Measurements from ENCODE around the gene NFATC3. TPM values are rescaled to one million over a fixed set of nuclear protein-coding genes. Genes with fewer than 3 reads are reported as not detected.

Gene NFATC3
- total RNA-seq, 1 donor from 2014 or later: 21.6 TPM

DNA sequence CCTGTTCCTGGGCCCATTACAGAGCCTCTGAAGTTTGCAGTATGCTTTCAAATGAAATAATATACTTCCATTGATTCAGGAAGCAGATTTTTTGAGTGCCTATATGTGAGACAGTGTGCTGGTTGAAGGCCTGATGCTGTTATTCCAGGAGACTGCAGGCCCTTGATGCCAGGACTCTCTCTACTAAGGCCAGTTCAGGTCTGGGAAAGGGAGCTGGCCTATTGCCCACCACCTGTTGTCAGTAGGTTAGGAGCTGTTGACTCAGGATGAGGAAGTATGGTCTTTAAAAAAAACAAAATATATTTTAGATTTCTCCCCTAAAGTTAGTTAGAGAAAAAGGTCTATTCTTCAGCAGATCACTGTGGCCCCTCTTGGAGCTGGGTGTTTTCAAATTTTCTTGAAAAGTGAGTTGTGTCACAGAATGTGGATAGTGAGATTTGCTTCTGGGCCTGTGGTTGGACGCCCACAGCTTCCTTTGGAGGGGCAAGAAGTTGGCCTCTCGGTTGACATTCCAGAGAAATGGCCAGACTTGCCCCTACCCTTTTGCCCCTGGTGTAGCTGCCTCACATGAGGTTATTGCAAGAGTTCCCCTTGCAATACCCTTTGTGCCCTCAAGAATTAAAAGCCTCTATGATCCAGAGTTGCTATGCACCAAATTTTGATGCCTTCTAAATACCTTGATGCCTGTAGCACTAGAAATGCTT lies 142.8 kb downstream of the NFATC3 start:
- FAIRE-seq: no peak
- DNase-seq (ENCODE audit: low spot score in 2 of 2): no peak

DNA sequence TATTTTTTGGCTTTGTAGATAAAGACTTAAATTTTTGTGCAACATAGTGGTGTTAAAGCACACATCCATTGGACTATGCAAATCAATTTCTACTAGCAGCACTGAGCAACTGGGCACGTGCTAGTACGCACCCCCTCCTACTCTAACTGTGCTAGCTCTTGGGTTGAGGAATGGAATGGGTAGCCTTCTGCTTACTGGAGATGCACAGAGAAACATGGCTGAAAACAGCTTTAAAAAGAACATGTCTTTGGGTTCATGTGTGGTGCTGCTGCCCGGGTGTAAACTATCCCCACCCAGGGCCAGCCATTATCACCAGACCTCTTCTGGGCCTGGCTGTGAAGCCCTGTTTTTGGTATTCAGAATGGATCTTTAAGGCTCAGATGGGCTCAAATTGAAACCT lies 143.5 kb downstream of the NFATC3 start:
- DNase-seq (ENCODE audit: low spot score in 2 of 2): no peak
- no peak for FAIRE-seq

DNA sequence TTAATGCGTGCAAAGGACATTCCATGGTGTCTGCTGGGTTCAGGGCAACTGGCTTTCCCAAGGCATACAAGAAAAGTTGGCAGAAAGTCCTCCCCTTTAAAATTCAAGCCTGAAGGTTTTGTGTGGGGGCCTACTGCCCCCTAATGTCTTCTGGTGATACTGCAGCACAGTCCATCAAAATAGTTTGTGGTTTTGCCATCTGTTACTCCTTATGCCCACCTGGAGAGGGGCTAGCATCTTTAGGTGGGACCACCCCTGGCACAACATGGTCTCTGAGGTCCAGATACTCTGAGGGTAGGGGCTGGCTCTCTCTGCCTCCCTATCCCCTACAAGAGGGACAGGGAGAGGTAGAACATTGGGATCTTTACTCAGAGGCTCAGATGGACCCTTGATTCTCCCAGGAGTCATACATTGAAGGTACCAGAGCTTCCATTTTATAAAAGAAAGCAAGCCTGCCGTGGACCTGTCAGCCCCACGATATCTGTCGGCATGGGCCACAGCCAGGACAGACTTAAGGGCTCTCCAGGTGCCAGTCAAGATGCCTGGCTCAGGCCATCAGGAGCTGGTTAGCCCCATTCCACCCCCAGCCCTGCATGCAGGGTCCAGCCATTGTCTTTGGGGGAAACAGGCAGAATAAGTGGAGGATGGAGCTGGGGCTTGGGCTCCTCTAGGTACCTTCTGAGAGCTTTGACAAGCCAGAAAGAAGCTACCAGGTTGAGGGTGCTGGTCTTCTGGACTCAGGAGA lies 144.4 kb downstream of the NFATC3 start:
- peak; percentile 58 to 69 for DNase-seq (ENCODE audit: low spot score in 2 of 2)
- no peak for FAIRE-seq

DNA sequence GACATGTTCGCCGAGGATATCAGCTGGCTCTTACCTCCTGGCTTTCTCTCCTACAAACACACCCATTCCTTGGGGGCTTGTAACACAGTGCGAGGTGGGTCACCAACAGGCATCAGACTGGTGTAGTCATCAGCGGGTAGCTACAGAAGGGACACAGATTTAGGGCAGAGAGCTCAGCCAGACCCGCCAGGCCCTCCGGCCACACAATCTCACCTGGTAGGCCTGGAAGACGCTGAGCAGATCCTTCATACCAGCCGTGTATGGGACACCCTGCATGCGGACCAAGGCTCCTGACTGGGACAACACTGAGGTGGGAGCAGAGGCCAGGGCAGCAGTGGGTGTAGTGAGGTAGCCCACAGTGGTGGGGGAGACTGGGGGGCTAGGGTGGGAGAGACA lies 145.0 kb downstream of the NFATC3 start:
- FAIRE-seq (no peak), DNase-seq (ENCODE audit: low spot score in 2 of 2) (no peak)

DNA sequence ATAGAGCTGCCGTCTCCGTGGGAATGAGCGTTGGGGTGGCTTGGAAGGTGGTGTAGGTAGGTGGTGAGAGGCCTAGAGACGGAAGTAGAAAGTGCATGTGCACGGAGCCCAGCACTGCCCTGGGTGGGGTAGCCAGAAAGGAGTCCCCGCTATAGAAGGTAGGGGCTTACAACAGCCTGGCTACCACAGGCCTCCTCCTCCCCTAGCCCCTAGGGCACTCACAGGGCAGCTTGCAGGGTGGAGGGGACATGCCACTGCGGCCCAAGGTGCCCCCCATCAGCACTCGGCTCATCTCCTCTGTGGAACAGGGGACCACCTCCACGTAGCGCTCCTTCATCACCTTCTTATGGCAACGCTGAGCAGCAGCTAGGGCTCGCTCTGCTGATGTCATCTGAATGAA lies 145.8 kb downstream of the NFATC3 start:
- no peak for DNase-seq (ENCODE audit: low spot score in 2 of 2)
- FAIRE-seq: no peak

DNA sequence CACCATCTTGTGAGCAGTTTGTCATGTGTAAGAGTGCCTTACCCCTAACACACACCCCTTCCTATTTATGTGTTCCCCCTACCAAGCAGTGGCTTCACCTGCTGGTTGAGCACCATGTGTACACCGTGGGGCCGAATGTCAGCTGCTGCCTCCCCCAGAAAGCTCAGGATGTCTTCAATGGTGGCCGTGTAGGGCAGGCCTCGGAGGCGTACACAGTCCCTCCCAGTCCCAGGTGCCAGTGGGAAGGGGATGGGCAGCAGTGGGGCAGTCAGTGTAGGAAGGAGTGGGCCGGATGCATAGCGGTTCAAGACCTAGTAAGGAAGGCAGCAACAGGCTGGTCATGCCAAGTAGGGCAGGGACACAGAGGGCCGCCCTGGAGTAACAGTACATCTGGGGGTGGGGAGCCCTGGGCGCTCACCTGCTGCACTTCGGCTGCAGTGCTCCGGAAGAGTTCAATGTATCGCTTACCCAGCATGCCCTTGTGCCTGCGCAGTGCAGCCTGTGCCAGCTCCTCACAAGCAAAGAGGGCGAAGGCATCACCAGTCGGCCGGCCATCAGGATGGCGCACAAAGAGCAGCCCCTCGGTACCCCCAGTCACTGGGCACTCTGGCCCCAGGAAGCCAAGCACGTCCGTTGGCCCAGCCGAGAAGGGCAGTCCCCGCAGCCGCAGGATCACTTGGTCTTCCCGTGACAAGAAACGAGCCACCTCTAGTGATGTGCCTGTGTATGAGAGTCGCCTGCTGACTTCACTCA lies 146.4 kb downstream of the NFATC3 start:
- FAIRE-seq: no peak
- no peak for DNase-seq (ENCODE audit: low spot score in 2 of 2)

DNA sequence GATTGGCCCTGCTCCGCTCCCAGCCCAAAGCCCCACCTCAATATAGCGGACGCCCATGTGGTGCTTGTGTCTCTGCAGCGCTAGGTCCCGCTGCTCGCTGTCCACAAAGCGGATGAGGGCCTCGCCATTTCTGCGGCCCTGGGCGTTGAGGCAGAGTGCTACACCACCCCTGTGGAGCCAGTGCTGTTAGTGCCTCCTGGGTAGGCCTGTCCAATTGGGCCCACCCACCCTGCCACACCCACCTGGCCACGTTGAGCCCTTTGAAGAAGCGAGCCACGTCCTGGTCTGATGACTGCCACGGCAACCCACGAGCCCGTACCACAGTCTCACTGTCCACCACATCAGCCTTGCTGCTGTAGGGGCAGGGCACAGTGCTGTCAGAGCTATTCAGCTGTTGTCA lies 147.2 kb downstream of the NFATC3 start:
- DNase-seq (ENCODE audit: low spot score in 2 of 2) (no peak), FAIRE-seq (no peak)

DNA sequence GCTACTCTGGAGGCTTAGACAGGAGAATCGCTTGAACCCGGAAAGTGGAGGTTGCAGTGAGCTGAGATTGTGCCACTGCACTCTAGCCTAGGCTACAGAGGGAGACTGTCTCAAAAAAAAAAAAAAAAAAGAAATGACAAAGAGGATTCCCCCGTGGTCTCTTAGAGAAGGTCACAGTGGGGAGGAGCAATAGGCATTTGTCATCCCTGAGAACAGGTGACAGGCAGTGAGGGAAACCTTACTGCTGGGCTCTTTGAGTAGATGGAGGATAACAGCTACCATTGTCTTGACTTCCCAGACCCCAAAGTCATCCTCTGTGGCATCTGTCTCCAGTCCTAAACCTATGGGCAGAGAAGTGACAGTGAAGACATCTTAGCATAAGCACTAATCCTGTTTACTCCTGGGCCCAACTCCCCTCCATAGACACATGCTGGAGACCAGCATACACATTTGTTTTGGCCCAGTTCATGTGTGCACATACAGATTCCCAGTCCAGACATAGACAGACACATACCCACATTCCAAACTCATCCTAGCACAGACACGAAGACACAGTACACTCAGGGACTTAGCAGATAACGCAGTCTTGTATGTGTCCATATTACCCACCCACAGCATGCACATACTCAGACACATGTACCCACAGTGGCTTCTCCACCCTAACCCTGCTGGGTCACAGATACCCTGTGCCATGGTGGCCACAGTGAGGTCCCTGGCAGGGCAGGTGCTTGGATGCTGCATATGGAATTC lies 148.1 kb downstream of the NFATC3 start:
- no peak for DNase-seq (ENCODE audit: low spot score in 2 of 2)
- FAIRE-seq: no peak

DNA sequence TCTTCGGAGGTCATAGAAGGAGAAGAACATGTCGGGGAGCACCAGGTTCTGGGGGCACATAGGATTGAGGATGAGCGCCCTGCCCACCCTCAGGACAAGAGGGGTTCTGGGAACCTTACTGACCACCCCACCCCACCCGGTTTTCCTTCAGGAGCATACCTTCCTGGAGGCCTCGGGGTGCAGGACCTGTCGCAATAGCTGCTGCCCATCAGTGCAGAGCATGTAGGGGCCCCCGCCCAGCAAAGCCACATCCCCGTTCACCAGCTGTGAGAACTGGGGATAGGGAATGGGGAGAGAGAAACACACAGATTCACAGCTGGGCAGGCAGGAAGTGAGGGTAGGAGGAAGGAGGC lies 148.6 kb downstream of the NFATC3 start:
- DNase-seq (ENCODE audit: low spot score in 2 of 2): peak in 1 of 2 donors; percentile 9
- no peak for FAIRE-seq

DNA sequence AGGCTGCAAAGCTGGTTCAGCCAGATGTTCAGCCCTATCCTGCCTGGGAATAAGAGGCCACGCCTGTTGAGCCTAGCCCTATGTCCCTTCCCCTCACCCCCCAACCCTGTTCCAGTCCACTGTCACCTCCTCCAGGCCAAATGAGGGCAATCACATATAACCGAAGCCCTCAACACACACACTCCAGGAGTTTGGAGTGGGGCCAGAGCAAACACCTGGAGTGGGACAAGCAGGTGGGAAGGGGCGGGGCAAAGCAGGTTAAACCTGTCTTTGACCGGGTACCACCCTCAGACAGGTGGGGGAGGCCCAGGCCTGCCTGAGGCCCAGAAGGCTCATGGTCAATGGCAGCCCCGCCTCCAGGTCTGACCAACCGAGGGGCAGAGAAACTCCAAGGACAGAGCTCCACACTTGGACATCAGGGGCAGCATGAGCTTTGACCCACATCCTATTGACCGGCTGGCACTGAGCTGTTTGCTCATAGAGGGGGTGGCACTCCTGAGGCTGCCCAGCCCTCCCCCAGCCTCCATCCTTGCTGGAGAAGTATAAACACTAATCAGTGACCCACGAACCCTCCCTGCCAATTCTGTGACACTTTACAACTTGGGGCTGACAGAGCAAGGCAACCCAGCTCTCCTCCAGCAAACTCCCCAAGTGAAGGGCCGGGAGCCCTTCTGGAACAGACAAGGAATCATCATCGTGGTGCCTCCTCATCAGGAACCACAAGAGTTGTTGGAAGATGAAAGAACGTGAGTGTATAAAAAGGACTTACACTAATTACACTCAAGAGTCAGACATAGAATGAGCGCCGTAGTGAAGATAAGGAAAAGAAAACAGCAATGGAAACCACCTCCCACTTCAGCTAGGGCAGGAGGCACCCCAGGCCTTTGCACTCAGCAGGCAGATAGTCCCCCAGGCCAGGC lies 149.3 kb downstream of the NFATC3 start:
- no peak for FAIRE-seq
- DNase-seq (ENCODE audit: low spot score in 2 of 2): peak in 1 of 2 donors; percentile 3

DNA sequence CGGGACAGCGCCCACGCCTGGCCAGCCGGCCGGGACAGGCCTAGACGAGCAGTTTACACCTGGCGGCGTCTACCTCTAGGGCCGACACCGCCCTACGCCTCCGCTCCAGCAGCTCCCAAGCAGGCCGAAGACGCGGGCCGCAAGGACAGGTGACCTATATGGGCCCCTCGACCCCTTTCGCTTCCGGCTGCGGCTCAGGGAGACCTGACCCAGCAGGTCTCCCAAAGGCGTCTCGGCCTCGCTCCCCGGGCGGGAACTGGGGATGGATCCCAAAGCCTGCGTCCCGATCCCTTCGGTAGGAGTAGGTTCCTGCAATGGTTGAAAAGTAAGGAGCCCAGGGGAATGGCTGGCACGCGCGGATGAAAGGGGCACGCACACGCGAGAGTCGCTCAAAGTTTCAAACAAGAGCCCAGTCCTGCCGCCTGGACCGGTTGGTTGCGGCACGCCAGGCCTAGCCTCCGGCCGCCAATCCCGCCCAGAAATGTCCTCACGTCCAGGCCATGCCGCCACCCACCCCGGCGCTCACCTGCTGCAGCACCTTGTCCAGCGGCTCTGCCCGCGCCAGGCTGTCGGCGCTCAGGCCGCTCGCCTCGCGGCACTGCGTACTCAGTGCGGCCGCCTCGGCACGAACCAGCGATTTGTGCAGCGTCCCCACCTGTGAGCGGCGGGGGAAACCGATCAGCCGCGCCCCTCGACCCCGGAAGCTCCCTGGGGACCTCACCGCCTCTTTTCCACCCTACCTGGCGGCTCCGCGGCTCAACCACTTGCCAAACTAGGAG lies 150.1 kb downstream of the NFATC3 start:
- FAIRE-seq: no peak
- DNase-seq (ENCODE audit: low spot score in 2 of 2): peak in 1 of 2 donors; percentile 19

DNA sequence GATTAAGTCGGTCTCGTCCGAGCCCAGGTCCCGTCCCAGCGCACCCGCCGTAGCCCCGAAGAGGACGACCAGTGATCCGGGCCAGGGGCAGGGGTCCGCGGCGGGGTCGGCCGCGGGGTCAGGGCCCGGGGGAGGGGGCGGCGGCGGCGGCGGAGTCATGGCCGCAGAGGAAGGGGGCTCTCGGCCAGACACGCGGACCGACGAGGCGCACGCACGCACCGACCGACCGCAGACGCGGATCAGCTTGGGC lies 150.6 kb downstream of the NFATC3 start, which contains the start of gene ESRP2:
TSS of gene ESRP2 (minus strand) at position 241 of the 250 bp plus-strand sequence. CDS start at position 159, 82 bp downstream.
- peak in 1 of 2 donors; percentile 44 for DNase-seq (ENCODE audit: low spot score in 2 of 2)
- FAIRE-seq: no peak

DNA sequence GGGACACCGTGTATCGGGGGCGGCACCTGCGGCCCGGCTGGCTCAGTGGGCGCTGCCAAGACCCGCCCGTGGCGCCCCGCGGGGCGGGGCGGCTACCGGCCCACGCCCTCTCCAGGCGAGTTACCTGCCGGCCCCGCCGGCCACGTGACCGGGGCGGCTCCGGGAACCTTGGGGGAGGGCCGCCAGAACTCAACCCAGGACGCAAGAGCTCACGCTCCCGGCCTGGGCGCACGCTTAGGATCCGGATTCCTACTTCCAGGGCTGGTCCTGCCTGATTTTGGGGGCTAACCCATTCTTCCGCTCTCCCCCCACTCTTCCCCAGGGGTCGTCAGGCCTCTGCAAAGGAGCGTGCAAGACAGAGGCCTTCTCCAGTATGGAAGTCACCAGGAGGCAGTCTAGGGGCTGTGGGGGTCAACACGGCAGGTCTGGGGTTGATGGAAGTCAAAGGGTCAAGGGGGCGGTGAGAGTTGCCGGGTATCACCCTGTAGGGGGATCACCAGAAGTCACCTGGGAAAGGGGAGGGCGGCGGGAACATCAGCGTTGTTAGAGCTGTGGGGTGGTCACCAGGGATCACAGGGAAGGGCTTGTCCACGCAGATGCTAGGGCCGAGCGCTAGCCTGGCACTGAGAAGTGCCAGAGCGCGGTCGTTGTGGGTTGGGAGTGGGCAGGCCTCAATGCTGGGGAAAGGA lies 151.1 kb downstream of the NFATC3 start:
- DNase-seq (ENCODE audit: low spot score in 2 of 2) (peak; percentile 42 to 51), FAIRE-seq (no peak)

DNA sequence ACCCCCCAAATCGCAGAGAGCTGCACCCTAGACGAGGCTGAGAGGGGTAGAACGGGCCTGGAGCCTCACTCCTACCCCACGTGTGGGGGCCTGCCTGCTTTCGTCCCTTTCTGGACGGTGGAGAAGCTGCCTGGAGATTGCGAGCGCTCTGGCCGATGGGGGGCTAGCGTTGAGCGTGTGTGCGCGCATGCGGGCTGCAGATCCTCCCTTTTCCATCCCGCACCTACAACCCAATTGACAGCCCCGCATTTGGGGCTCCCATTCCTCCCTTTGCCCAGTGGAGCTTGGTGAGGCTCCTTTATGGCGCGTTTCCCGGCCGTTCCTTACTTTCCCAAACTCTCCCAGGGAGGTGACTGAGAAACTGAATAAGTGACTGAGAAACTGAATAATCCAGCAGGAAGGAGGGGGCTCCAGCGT lies 151.7 kb downstream of the NFATC3 start:
- FAIRE-seq: no peak
- DNase-seq (ENCODE audit: low spot score in 2 of 2): no peak

DNA sequence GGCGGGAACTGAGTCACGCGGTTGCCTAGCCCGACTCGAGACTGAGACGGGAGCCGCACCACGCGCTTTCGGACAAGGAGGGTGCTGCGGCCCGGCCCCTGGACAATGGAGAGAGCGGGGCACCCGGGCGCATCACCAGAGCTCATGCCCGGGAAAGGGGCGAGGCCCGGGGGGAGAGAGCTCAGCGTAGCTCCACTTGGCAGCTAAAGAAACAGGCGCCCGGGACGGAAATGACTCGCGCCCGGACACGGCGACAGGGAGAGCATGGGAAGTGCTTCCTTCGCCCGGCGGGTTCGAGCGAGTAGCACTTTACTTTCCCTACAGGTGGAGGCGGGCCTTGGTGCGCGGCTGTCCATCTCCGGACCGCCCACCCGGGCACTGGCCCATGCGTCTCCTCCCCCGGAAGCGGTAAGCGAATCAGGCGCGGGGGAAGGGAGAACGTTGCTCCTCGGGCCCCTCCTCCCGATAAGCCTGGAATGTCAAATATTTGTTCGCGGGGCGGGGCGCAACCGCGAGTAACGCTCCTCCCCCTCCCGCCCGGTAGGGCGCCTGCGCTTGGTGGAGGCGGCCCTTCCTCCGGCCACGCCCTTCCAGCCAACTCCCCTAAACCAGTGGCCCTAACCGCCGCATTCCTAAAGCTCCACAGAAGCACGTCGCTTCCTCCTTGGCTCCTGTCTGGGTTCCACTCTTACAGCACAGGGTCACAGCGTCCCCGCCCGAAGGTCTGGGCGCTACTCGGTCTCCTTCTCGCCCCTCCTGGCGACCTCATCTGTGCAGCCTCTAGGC lies 152.3 kb downstream of the NFATC3 start:
- DNase-seq (ENCODE audit: low spot score in 2 of 2) (peak; percentile 96 to 98), FAIRE-seq (no peak)

DNA sequence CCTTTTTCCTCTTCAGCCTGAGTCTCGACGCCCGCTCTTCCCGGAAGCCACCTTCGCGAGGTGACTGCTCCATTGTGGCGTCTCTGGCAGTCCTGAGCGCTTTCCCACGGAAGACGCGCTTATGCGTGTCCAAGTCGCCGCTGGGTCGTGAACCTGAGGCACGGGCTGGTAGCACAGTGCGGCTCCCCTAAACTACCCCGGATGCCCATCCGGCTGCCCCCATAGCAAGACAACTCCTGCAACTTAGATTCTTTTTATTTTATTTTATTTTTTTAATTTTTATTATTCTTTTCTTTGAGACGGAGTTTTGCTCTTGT lies 152.8 kb downstream of the NFATC3 start:
- DNase-seq (ENCODE audit: low spot score in 2 of 2): no peak
- no peak for FAIRE-seq

DNA sequence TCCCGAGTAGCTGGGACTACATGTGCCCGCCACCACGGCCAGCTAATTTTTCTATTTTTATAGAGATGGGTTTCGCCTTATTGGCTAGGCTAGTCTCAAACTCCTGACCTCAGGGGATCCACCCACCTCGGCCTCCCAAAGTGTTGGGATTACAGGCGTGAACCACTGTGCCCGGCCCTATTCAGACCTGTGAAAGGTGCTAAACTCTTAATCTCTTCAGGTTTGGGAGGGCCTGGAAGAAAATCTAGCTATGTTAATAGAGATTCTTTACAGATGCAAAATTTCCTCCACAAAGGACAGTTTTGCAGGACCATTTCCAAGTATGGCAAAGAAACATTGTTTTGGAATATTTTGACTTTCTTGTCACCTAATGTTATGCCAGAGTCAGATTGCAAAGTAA lies 156.9 kb downstream of the NFATC3 start:
- FAIRE-seq: no peak

More for the DNA sequence above, 156.9 kb downstream of the NFATC3 start:
- no peak for DNase-seq (ENCODE audit: low spot score in 2 of 2)
